Testis (tissue), 3 donors: ENCODE data around the gene CALR3. TPM values are rescaled to one million over a fixed set of nuclear protein-coding genes. Genes with fewer than 3 reads are reported as not detected.
"Not testable (repeated sequence)": the region's sequence is repeated elsewhere in the genome, so short reads cannot be mapped to it uniquely, and the experiment has no call there.

Experiments
- DNase-seq: peaks from one replicate; pipeline ENCODE4 v3.0.0-alpha.2; 2019
- H3K27ac ChIP-seq, 2 donors: fragments of 200-600 bp; sonication (generic); one replicate each; pipeline ENCODE4 v1.5.1; 2019
- H3K27me3 ChIP-seq: fragments of 200-600 bp; sonication (generic); one replicate; pipeline ENCODE4 v1.5.1; 2019
- H3K36me3 ChIP-seq: fragments of 200-600 bp; sonication (generic); one replicate; pipeline ENCODE4 v1.5.1; 2017; ENCODE audit warnings: low read depth; ENCODE audit errors: missing control alignments
- H3K4me1 ChIP-seq: fragments of 200-600 bp; sonication (generic); one replicate; pipeline ENCODE4 v1.5.1; 2019
- H3K4me3 ChIP-seq, 2 donors: fragments of 200-600 bp; sonication (generic); one replicate each; pipeline ENCODE4 v1.5.1; 2017 to 2019
- H3K9me3 ChIP-seq: fragments of 200-600 bp; sonication (generic); one replicate; pipeline ENCODE4 v1.5.1; 2017
- POLR2A ChIP-seq: fragments of 450-650 bp; IDR thresholded peaks from one replicate; pipeline ENCODE4 v1.6.1; 2017; ENCODE audit warnings: antibody characterized with exemption, mild to moderate bottlenecking, moderate library complexity
- WGBS, 2 donors: methylation state at CpG; one replicate each; pipeline ENCODE4 v1.1.5; 2018; 5-methylcytosine and 5-hydroxymethylcytosine counted together
- intact Hi-C: fragments of 100-400 bp; cut with DNase I; formaldehyde crosslinking; loops from one replicate; pipeline ENCODE4 v1.15.1; 2023; ENCODE audit warnings: low total_unique reads
- polyA plus RNA-seq: library from polyadenylated mRNA; stranded (reverse); fragments of 350-450 nt; fragmentation: Illumina TruSeq; extraction: RNeasy Lipid Tissue Mini Kit (QIAGEN cat#74804); gene quantifications from one replicate; pipeline ENCODE4 v1.2.3, GENCODE V29; 2014; ENCODE audit warnings: low read depth, low replicate concordance; ENCODE audit not compliant: insufficient read depth
- total RNA-seq, 2 donors: library from RNA; depleted of rRNA; stranded (reverse); fragments of >200 nt; gene quantifications; one replicate each; pipeline ENCODE4 v1.2.3, GENCODE V29; 2016
- TF ChIP-seq, protein P1 (sequence below), 3 experiments: fragments of 450-650 bp in 2 of 3; fragments of 200-600 bp in 1 of 3; sonication (generic) in 1 of 3; IDR thresholded peaks; one replicate each; pipeline ENCODE4 v1.5.1; 2016 to 2019; ENCODE audit warnings: antibody characterized with exemption in 3 of 3, mild to moderate bottlenecking in 2 of 3, moderate library complexity in 1 of 3

Gene CALR3
- total and polyA plus RNA-seq, 3 donors from 2014 or later: 40.6 to 102 (median 75.7) TPM

DNA sequence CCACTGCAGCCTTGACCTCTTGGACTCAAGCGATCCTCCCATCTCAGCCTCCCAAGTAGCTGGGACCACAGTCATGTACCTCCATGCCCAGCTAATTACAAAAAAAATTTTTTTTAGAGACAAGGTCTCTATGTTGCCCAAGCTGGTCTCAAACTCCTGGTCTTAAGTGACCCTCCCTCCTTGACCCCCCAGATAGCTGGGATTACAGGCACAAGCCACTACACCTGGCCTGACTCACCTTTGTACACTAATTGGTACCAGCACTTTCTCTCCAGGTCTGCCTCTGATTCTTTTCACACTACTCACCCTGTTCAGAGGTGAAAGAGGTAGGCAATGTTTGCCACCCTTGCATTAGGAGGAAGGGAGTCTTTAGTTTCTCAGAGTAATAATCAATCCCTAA, 18.7 kb downstream of the CALR3 start:
- DNase-seq: no peak
- TF ChIP-seq POLR2A: no peak
- TF ChIP-seq, protein P1, sequence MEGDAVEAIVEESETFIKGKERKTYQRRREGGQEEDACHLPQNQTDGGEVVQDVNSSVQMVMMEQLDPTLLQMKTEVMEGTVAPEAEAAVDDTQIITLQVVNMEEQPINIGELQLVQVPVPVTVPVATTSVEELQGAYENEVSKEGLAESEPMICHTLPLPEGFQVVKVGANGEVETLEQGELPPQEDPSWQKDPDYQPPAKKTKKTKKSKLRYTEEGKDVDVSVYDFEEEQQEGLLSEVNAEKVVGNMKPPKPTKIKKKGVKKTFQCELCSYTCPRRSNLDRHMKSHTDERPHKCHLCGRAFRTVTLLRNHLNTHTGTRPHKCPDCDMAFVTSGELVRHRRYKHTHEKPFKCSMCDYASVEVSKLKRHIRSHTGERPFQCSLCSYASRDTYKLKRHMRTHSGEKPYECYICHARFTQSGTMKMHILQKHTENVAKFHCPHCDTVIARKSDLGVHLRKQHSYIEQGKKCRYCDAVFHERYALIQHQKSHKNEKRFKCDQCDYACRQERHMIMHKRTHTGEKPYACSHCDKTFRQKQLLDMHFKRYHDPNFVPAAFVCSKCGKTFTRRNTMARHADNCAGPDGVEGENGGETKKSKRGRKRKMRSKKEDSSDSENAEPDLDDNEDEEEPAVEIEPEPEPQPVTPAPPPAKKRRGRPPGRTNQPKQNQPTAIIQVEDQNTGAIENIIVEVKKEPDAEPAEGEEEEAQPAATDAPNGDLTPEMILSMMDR (IDR thresholded peaks at IDR 0.05): no peak

DNA sequence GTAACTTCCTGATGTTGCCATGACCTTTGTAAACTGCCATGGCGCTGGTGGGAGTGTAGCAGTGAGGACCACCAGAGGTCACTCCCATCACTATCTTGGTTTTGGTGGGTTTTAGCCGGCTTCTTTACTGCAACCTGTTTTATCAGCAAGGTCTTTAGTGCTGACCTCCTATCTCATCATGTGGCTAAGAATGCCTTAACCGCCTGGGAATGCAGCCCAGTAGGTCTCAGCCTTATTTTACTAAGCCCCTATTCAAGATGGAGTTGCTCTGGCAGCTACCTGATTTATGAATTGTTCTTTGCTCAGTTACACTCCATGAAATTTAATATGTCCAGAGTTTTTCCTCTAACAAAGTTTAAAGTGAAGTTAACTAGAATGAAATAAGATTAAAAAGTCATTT, 19.6 kb downstream of the CALR3 start:
- no peak for DNase-seq
- H3K27me3 ChIP-seq: no peaks in the 10 kb centered on the region
- H3K36me3 ChIP-seq: no peaks in the 10 kb centered on the region
- peaks cover 5% of the 10 kb centered on the region for H3K4me1 ChIP-seq
- no peak overlapping the region for H3K27ac ChIP-seq
- intact Hi-C loops: no loop called here
- TF ChIP-seq POLR2A: no peak
- TF ChIP-seq, protein P1 (IDR thresholded peaks at IDR 0.05): no peak
- H3K9me3 ChIP-seq: no peaks in the 10 kb centered on the region
- 53 to 61% methylated on average over 3 of the region's 3 CpGs for WGBS, 2 donors
- H3K4me3 ChIP-seq: no peak overlapping the region

More for the DNA sequence above, 18.7 kb downstream of the CALR3 start:
- H3K4me1 ChIP-seq: peaks cover 3% of the 10 kb centered on the region
- no peaks in the 10 kb centered on the region for H3K36me3 ChIP-seq
- H3K9me3 ChIP-seq: no peaks in the 10 kb centered on the region
- intact Hi-C loops: no loop called here
- H3K27ac ChIP-seq: no peak overlapping the region
- 92 to 100% methylated on average over 1 of the region's 1 CpG for WGBS, 2 donors
- no peak overlapping the region for H3K4me3 ChIP-seq
- no peaks in the 10 kb centered on the region for H3K27me3 ChIP-seq

DNA sequence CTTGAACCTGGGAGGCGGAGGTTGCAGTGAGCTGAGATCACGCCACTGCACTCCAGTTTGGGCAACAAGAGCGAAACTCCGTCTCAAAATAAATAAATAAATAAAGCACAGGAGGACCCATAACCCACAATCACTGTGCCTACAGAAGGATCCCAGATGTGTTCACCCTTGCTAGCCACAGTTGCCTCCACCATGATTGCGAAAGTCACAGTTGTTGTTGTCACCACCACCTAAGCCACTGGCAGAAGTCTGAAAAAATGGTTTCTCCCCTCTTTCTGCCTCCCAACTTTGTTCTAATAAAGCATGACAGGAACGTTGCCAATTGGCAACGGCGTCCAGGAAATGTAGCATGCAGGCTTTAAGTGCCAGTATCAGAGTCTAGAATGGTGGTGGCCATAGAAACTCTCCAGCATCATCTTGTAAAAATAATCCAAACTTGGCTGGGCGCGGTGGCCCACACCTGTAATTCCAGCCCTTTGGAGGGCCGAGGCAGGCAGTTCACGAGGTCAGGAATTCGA, 22.0 kb downstream of the CALR3 start:
- Histone ChIP-seq H3K36me3 (no peaks in the 10 kb centered on the region), H3K27me3 (no peaks in the 10 kb centered on the region), H3K4me1 (peaks cover 25% of the 10 kb centered on the region), H3K4me3 (no peak overlapping the region), H3K27ac (no peak overlapping the region), H3K9me3 (no peaks in the 10 kb centered on the region)
- TF ChIP-seq, protein P1 (IDR thresholded peaks at IDR 0.05): no peak
- no peak for TF ChIP-seq POLR2A
- no peak for DNase-seq
- 86 to 89% methylated on average over 13 of the region's 13 CpGs for WGBS, 2 donors
- intact Hi-C loops: no loop called here

GRCh38 chr19:16472992-16473391, 23.0 kb downstream of the CALR3 start:
- no peak for DNase-seq
- Histone ChIP-seq H3K4me3 (no peak overlapping the region), H3K27ac (no peak overlapping the region), H3K27me3 (no peaks in the 10 kb centered on the region), H3K9me3 (no peaks in the 10 kb centered on the region), H3K4me1 (peaks cover 25% of the 10 kb centered on the region), H3K36me3 (no peaks in the 10 kb centered on the region)
- WGBS, 2 donors: 72 to 81% methylated on average over 2 of the region's 2 CpGs
- no peak for TF ChIP-seq POLR2A
- TF ChIP-seq, protein P1 (IDR thresholded peaks at IDR 0.05): no peak
- intact Hi-C loops: no loop called here

GRCh38 chr19:16472559-16472899, 23.4 kb downstream of the CALR3 start:
- DNase-seq, H3K9me3 ChIP-seq, intact Hi-C loops, H3K27me3 ChIP-seq, H3K36me3 ChIP-seq: not testable (repeated sequence)
- Histone ChIP-seq H3K4me3 (peak overlapping the region in 1 of 2 donors; percentile 81), H3K4me1 (peaks cover 25% of the 10 kb centered on the region), H3K27ac (peak overlapping the region in 1 of 2 donors; percentile 28)
- 50 to 60% methylated on average over 2 of the region's 2 CpGs for WGBS, 2 donors
